Heart right ventricle (tissue), 16 donors: ENCODE measurements around the gene PCDHGB1. TPM values are rescaled to one million over a fixed set of nuclear protein-coding genes. Genes with fewer than 3 reads are reported as not detected.

Source experiments
- ATAC-seq, 8 donors: fragments of 200-7000 bp; cut with Tn5 transposase; one replicate each; pipeline ENCODE4 v1.9.1; 2020; ENCODE audit warnings: mild to moderate bottlenecking in 8 of 8, moderate library complexity in 8 of 8, moderate number of reproducible peaks in 1 of 8
- DNase-seq, 2 donors: peaks; one replicate each; pipeline ENCODE4 v3.0.0-alpha.2; 2020
- H3K27ac ChIP-seq, 10 donors: fragments of 200-600 bp; sonication (generic) in 2 of 10; one replicate each; pipeline versions ENCODE4 v1.5.0 to v1.8.0; 2020 to 2022; ENCODE audit warnings: mild to moderate bottlenecking in 3 of 10
- H3K27me3 ChIP-seq, 7 donors: fragments of 200-600 bp; one replicate each; pipeline ENCODE4 v1.8.0; 2021 to 2022; ENCODE audit warnings: mild to moderate bottlenecking in 2 of 7
- H3K36me3 ChIP-seq, 9 donors: fragments of 200-600 bp; sonication (generic) in 1 of 9; one replicate each; pipeline versions ENCODE4 v1.5.0 to v1.8.0; 2020 to 2022; ENCODE audit warnings: mild to moderate bottlenecking in 2 of 9
- H3K4me1 ChIP-seq, 9 donors: fragments of 200-600 bp; sonication (generic) in 1 of 9; one replicate each; pipeline versions ENCODE4 v1.5.0 to v1.8.0; 2020 to 2022; ENCODE audit warnings: mild to moderate bottlenecking in 4 of 9
- H3K4me3 ChIP-seq, 10 donors: fragments of 200-600 bp; sonication (generic) in 2 of 10; one replicate each; pipeline versions ENCODE4 v1.5.0 to v1.8.0; 2020 to 2022; ENCODE audit warnings: mild to moderate bottlenecking in 7 of 10, moderate library complexity in 2 of 10
- H3K9me3 ChIP-seq, 11 donors: fragments of 200-600 bp in 10 of 11; sonication (generic) in 2 of 11; one replicate each; pipeline versions ENCODE4 v1.5.0 to v1.8.0; 2013 to 2022; ENCODE audit warnings: mild to moderate bottlenecking in 2 of 11, control low read depth in 1 of 11, moderate library complexity in 1 of 11
- WGBS, 2 donors: extraction: QIAGEN DNeasy Blood & Tissue Kit; methylation state at CpG; one replicate each; pipeline ENCODE4 v1.1.7; 2013; ENCODE audit warnings: inconsistent platforms in 1 of 2; 5-methylcytosine and 5-hydroxymethylcytosine counted together
- intact Hi-C, 10 donors: fragments of 100-400 bp; cut with DNase I; formaldehyde crosslinking; loops; one replicate each; pipeline versions ENCODE4 v1.11.1 to v1.14.2; 2022
- polyA plus RNA-seq, 2 donors: library from polyadenylated mRNA; stranded (reverse); fragments of 200-250 nt; gene quantifications; one replicate each; pipeline ENCODE4 v1.2.3, GENCODE V29; 2013
- total RNA-seq, 10 donors: library from RNA; stranded (reverse); fragmentation: NEBNext Ultra II Directional in 3 of 10; extraction: Animal tissue kit (Norgen Biotek cat#: 25700) in 3 of 10; gene quantifications; one replicate each; pipeline versions ENCODE4 v1.2.1 to v1.2.4, GENCODE V29; 2021 to 2023
- TF ChIP-seq, protein P1 (sequence below), 9 donors: fragments of 200-600 bp; sonication (generic) in 2 of 9; IDR thresholded peaks; one replicate each; pipeline versions ENCODE4 v1.5.0 to v1.8.0; 2021 to 2022; ENCODE audit warnings: antibody characterized with exemption in 9 of 9, mild to moderate bottlenecking in 5 of 9, moderate library complexity in 1 of 9
- donor health status: Arrhythmogenic right ventricular cardiomyopathy.
- donor health status: ischemic (EF 13 %, LVEDD 7.1; RV severe dilation, severe dysfunction).
- donor health status: healthy with polysubstance abuse.
- donor health status: DM: no; HTN: yes; CAD: no.
- donor health status: DM: no; HTN: no; CAD: no.
- donor health status: ischemic (EF 25% LVEDD 6.9; RV normal size, moderate dysfunction).
- donor health status: ischemic (EF 25% LVEDD 5.7; RV mildly dilated, moderate dysfunction).
- donor health status: healthy.
- donor health status: DM: yes; HTN: yes; CAD: no.
- donor health status: Ischemic cardiomyopathy.
- donor health status: ischemic (EF 35%, LVEDD 5.7; RV mildly dilated, moderate dysfunction).
- donor health status: nonischemic (EF 11% LVEDD 7.7; RV severe dilation, severe dysfunction).
- donor health status: DM: yes; HTN: yes; CAD: no.
- donor health status: PGD.
- donor health status: ischemic (EF 29% LVEDD 5.4; RV normal size, mild dysfunction).
- donor health status: nonischemic (EF 23%, LVEDD 6.1; RV moderate dilation, normal function).

Gene PCDHGB1
- total and polyA plus RNA-seq, 12 donors = 0.19 to 13.2 (median 8.6) TPM

DNA sequence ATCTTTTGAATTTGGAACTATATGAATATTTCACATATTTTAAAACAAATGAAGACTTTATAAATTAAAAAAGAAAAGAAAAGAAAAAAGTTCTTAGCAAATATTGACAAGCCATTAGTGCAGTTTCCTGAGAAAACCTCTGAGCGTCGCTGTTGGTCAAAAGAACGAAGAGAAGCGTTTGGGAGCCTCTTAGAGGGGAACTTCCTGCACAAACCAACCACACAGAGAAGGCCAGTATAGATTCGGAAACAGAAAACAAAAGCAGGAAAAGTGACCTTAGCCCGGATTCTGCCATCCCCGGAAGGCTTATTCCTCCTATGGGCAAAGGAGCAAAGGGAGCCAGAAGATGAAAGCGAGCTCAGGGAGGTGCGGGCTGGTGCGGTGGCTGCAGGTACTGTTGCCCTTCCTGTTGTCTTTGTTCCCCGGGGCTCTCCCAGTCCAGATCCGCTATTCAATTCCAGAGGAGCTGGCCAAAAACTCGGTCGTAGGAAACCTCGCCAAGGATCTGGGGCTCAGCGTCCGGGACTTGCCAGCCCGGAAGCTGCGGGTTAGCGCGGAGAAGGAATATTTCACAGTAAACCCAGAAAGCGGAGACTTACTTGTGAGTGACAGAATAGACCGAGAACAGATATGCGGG is 10.0 kb downstream of the PCDHGB1 start, which contains the start of gene PCDHGB2:
Gene PCDHGB2 (plus strand): TSS at position 205 of the 637 bp plus-strand sequence. CDS start 142 bp downstream, at position 347.
- DNase-seq = no peak
- Histone ChIP-seq H3K36me3 (peaks cover 0 to 41% (median 0%) of the 10 kb centered on the region in 9 donors), H3K4me1 (peaks cover 0 to 33% (median 4%) of the 10 kb centered on the region in 9 donors), H3K9me3 (peaks cover 0 to 100% (median 53%) of the 10 kb centered on the region in 11 donors), H3K4me3 (peak within 1 kb of the TSS in 9 of 10 donors; percentile 12 to 46 (median 41)), H3K27ac (peak within 1 kb of the TSS in 8 of 10 donors; percentile 9 to 73 (median 40)), H3K27me3 (peaks cover 0 to 69% (median 0%) of the 10 kb centered on the region in 7 donors)
- TF ChIP-seq, protein P1, sequence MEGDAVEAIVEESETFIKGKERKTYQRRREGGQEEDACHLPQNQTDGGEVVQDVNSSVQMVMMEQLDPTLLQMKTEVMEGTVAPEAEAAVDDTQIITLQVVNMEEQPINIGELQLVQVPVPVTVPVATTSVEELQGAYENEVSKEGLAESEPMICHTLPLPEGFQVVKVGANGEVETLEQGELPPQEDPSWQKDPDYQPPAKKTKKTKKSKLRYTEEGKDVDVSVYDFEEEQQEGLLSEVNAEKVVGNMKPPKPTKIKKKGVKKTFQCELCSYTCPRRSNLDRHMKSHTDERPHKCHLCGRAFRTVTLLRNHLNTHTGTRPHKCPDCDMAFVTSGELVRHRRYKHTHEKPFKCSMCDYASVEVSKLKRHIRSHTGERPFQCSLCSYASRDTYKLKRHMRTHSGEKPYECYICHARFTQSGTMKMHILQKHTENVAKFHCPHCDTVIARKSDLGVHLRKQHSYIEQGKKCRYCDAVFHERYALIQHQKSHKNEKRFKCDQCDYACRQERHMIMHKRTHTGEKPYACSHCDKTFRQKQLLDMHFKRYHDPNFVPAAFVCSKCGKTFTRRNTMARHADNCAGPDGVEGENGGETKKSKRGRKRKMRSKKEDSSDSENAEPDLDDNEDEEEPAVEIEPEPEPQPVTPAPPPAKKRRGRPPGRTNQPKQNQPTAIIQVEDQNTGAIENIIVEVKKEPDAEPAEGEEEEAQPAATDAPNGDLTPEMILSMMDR (IDR thresholded peaks at IDR 0.05) = peak in 8 of 9 donors; percentile 12 to 62 (median 48)
- WGBS, 2 donors = 12 to 20% methylated on average over 24 of the region's 24 CpGs
- peak in 6 of 8 donors; percentile 37 to 65 (median 60) for ATAC-seq
- intact Hi-C loops = loop anchor here in 1 of 10 donors (10.0 kb wide), 1 partner anchor 45 kb away; the partner anchor contains the start of genes PCDHGA9 and PCDHGB6

DNA sequence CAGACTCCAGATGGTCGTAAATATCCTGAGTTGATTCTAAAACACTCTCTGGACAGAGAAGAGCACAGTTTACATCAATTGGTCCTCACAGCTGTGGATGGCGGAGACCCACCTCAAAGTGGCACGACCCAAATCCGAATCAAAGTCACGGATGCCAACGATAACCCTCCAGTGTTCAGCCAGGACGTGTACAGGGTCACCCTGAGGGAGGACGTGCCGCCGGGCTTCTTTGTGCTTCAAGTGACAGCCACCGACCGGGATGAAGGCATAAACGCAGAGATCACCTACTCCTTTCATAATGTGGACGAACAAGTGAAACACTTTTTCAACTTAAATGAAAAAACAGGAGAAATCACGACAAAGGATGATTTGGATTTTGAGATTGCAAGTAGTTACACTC is 10.8 kb downstream of the PCDHGB1 start:
- Histone ChIP-seq H3K36me3 (peaks cover 0 to 43% (median 0%) of the 10 kb centered on the region in 9 donors), H3K27ac (peak overlapping the region in 1 of 10 donors; percentile 48), H3K4me3 (peak overlapping the region in 6 of 10 donors; percentile 24 to 46 (median 42)), H3K27me3 (peaks cover 0 to 69% (median 0%) of the 10 kb centered on the region in 7 donors), H3K9me3 (peaks cover 0 to 100% (median 46%) of the 10 kb centered on the region in 11 donors), H3K4me1 (peaks cover 0 to 30% (median 3%) of the 10 kb centered on the region in 9 donors)
- TF ChIP-seq, protein P1 (IDR thresholded peaks at IDR 0.05) = no peak
- ATAC-seq (no peak), DNase-seq (no peak)
- WGBS, 2 donors = 31 to 48% methylated on average over 15 of the region's 15 CpGs
- intact Hi-C loops = no loop called here

DNA sequence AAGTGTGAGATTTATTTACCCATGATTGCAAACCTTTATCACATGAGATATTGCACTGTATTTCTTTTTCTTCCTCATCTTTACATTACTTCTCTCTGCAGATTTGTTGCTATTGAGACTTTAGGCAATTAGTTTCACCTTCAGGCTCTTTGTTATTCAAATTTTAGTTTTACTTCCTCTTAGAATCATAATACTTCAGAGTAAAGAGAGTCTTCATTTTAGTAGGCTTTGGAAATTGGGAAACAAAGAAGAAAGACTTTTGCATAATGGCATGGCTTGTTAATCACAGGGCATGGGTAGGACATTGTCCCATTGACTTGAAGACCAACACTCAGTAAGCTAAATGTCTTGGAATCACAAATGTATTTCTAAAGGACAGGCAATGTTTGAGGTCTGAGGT is 12.8 kb downstream of the PCDHGB1 start:
- intact Hi-C loops = no loop called here

More for the DNA sequence above, 12.8 kb downstream of the PCDHGB1 start:
- H3K9me3 ChIP-seq = peaks cover 0 to 100% (median 43%) of the 10 kb centered on the region in 11 donors
- no peak overlapping the region for H3K27ac ChIP-seq
- H3K36me3 ChIP-seq = peaks cover 0 to 32% (median 0%) of the 10 kb centered on the region in 9 donors
- TF ChIP-seq, protein P1 (IDR thresholded peaks at IDR 0.05) = no peak
- H3K4me1 ChIP-seq = peaks cover 0 to 24% (median 3%) of the 10 kb centered on the region in 9 donors
- ATAC-seq = no peak
- no peak overlapping the region for H3K4me3 ChIP-seq
- no peak for DNase-seq
- H3K27me3 ChIP-seq = peaks cover 0 to 77% (median 0%) of the 10 kb centered on the region in 7 donors
